IPS DF 4.7 (cell line): Measurements from ENCODE around the gene RYR2.
"Not testable (repeated sequence)": the region's sequence is repeated elsewhere in the genome, so short reads cannot be mapped to it uniquely, and the experiment has no call there.

Source experiments
- DNase-seq: peaks from one replicate; pipeline ENCODE4 v3.0.0-alpha.2; 2013; ENCODE audit warnings: low spot score; ENCODE audit errors: extremely low read depth

Gene RYR2

DNA sequence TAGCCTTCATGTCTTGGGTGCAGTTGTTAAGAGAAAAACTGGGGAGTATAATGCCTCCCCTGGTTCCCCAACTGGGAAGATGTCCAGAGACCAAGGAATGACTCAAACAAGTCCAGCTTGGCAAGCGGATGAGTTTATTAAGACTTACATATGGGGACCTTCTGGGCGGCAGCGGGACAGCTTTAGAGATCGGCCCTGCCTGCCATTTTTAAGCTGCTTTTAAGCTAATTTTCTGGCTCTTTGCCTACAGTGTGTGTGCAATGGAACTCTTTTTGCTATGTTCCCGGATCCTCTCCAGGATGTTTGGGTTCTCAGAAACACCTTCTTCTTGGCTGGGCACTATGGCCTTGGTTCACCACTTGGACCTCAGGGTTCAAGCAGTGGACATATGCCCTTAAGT is 99.5 kb downstream of the RYR2 start:
- DNase-seq, result no peak

DNA sequence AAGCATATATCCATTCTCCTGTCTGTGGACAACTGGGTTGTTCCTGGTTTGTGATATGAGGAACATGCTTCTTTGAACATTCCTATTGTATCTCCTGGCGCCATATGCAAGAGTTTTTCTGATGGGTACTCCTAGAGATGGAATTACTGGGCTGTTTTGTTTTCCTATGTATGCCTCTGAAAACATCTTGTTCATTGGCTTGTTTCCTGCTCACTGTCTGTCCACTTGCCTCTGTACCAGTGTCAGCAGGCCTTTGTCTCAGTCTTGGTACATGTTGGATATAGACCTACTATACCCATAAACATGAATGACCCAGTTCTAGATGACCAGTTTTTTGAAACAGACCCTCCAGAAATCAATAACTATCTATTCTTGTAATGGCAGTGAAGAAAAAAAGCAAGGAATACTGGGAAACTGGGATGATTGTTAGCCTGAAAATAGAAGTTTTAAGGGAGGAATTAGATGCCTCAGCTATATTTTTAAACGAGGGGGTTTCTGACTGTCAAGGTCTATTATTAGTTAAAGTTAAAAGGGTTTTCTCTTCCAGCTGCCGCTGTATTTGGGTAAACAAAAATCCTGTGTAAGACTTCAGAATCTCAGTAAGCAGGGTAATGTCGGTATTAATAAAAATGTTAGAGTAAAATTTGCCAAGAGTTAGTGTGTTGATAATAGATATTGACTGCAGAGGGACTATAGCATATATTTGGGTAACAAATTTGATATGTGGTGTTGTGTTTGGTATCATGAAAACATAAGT is 103.6 kb downstream of the RYR2 start:
- no peak for DNase-seq

DNA sequence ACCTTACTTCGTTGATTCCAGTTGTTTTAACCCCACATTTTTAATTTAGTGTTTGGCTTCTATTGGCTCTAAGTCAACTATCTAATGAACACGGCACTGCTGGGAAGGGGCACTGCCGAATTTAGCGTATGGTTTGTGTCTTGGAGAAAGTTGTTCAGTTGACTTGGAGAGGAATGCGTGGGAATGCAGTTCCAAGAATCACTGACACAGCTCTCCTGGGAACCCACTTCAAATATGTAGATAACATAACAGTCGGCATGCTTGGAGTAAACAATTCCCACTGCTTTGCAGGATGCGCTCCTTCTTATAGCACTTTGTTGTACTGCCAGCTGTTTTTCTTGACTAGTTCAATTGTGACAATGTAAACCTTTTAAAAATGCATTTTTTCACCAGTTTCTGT is 104.3 kb downstream of the RYR2 start:
- no peak for DNase-seq

DNA sequence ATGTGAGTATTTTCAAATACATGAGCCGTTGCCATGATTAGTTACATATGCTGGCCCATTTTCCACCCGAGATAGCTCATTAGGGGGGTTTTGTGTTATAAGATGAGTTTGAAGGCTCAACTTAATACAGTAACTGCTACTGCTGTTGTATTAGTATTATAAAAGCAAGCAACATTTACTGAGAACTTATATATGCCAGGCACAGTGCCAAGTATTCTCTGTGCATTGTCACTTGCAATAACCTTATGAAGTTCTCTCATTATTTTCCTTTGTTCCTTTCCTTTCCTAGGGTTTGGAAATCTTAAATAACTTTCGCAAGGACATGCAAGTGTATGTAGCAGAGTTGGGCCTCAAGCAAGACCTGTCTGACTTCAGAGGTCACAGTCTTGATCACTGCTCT is 107.9 kb downstream of the RYR2 start:
- no peak for DNase-seq

DNA sequence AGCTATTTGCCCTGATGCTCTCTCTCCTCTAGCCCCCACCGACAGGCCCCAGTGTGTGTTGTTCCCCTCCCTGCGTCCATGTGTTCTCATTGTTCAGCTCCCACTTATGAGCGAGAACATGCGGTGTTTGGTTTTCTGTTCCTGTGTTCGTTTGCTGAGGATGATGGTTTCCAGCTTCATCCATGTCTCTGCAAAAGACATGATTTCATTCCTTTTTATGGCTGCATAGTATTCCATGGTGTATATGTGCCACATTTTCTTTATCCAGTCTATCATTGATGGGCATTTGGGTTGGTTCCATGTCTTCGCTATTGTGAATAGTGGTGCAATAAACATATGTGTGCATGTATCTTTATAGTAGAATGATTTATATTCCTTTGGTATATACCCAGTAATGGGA is 110.0 kb downstream of the RYR2 start:
- not testable (repeated sequence) for DNase-seq

DNA sequence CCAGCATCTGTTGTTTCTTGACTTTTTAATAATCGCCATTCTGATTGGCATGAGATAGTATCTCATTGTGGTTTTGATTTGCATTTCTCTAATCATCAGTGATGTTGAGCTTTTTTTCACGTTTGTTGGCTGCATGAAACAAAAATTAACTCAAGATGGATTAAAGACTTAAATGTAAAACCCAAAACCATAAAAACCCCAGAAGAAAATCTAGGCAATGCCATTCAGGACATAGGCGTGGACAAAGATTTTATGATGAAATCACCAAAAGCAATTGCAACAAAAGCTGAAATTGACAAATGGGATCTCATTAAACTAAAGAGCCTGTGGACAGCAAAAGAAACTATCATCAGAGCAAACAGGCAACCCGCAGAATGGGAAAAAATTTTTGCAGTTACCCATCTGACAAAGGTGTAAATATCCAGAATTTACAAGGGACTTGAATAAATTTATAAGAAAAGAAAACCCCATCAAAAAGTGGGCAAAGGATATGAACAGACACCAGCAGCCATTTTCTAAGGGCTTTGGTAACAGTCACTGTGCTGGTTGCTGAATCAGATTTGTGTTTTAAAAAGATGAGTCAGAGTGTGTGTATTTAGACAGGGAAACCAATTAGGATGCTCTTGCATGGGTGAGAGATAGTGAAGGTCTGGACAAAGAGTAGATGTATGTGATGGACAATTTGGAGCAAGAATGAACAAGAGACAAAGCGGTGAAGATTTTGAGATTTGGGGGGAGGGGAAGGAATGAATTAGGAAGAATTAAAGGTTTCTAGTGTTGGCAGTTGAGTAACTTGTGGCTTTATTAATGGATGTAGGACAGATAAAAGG is 110.7 kb downstream of the RYR2 start:
- no peak for DNase-seq

DNA sequence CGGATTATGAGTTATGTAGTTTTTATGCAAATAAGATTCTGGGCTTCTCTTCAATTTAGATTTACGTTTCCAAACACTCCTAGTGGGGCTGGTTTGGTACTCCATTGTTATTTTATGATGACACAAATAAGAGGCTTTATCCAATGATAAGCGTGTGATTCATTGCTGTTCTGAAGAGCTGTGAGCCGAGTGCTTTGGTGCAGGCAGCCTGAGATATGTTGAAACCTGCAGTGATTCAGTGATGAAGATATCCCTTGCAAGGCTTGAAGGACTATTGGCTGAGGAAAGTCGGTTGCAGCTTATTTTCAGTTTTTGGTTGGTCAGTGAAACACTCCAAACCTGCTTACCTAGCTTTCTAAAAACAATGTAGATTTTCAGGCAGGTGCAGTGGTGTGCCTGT is 112.2 kb downstream of the RYR2 start:
- no peak for DNase-seq

DNA sequence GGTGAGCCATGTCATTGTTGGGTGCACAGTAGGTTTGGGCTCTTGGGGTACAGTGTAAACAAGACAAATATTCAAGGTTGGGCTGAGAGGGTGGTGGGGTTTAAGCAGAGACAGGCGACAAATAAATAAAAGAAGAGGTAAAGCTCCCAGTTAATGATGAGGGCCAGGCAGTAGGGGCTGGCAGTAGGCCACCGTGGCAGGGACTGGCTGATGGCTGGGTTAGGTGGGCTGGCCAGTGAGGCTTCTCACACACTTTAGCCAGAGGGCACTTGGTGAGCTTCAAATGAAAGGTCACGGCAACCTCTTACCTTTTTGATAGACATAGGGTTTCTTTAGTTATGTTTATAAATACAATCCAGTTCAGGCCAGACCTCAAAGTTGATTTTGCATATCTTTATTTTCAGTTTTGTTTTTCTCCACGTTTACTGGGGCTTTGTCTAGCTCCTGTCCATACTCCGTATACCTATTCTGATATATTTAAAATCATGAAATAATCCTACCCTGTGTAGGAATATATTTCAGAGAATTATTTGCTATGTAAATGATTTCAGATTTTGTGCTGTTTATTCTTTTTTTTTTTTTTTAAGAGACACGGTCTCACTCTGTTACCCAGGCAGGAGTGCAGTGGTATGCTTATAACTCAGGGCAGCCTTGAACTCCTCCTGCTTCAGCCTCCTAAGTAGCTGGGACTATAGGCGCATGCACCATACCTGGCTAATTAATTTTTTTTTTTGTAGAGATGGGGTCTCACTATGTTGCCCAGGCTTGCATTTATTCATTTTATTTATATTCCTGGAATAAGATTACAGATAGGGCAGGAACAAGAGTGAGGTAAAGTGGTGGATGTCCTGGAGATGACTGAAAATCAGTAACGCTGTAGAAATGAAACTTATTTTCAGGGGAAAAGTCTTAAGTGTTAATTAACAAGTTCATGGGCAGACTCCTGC is 122.7 kb downstream of the RYR2 start:
- no peak for DNase-seq

DNA sequence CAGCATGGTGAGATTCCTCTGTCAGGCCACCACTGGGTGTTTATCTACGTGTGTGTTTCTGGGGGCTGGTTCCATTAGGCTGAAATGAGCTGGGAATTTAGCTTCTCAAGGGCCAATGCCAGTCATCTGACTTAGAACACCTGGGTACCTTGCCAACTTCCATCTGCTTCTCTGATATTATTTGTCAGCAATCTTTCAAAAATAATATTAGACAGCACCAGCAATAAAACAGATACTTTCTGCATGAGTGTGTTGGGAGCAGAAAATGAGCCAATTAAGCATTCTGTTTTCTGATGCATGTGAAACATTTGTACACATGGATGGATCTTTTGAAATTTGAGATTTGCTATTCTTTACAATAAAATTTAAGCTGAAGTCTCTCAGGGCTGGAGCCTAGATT is 124.1 kb downstream of the RYR2 start:
- DNase-seq, result no peak

DNA sequence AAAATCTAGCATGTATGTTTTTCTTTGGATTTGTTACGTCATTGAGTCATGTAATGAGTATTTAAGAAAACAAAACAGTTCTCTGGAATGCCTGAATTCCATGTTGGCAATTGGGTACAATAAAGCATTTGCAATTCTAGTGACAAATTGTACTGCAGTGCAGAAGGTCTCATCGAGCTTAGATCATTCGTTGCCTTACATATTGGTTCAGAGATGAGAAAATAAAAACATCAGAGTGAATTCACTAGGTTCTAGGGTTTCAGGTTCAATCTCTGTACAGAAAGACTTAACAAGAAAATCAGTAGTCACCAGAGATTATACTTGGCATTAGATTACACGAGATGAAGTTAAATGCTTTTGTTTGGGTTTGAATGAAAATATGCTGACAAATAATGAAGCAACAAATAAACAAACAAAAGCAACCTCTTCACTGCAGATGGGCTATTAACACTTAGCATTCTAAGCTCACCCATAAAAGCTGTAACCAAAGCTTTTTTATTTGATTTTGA is 124.7 kb downstream of the RYR2 start:
- DNase-seq, result no peak

DNA sequence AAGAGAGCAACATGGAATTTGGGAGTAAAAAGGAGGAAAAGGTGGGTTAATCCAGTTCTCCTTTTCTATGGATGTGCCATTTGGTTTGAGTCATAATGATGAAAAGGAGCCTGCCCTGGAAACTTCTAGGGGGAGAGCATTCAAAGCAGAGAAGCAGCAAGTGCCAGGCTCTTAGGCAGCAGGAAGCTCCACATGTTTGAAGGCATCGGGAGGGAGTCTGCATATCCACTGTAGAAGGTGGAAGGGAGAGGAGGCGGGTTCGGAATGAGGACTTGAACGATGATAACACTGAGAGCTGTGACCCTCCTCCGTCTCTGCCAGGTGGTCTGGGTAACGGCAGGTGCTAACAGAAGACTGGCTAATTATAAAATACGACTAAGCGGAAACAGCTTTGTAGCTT is 128.2 kb downstream of the RYR2 start:
- DNase-seq, result no peak

DNA sequence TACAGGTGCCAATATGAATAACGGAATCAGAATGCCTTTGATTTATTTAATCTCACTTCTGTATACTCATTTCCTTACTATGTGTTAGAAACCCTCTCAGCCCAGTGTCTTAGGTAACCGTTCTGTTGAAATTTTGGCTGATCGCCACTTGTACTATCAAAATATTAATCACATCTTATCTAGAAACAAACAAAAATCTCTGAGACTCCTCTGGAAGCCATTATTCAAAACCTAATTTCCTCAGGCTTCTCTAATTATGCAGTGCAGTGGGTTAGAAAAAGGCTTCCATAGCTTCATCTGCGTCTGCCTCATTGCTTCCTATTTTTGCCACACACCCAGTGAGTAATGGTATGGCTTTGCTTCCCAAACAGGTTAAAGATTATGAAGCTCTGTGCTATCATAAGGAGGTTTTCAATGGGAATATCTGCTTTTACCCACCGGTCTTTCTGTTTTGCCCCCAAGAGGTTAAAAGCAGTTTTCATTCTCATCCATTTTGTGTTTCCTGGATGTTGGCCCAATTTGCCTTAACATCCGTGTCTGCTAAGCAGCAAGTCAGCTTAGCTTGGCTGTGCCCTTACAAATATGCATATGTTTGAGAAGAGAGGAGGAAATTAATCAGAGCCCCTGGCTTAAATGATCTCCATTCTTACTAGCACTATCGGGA is 129.6 kb downstream of the RYR2 start:
- DNase-seq, result no peak

DNA sequence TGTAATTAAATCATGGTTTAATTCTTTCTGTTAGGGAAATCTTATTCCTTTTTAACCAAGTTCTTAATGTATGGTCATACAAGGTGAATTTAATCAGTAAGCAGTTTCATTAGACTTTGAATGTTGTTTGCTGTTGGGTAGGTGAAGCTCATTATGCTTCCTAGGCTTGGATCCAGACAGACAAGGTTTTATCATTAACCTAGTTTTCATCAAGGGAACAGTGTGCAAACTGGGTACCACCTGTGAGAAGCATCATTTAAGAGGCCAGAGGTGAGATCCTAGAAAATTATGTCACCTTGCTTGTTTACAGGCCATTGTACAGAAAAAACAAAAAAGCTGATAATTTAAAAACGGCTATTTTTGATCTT is 130.1 kb downstream of the RYR2 start:
- DNase-seq, result no peak

DNA sequence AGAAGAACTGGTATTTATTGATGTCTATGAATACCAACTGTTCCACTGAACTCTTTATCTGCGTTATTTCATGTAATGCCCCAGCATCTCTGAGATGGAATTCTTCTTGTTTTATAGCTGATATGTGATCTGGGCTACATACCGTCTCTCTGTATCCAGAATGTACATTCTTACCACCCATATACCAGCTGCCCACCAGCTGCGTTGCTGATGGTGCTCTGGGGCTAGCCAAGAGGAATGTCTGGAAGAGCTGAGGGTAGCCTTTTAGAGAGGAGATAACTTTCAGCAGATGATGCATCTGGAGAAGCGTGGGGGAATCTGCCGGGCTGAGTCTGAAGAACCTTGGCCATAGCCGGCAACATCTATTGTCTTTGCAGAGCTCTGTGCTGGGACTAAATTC is 137.5 kb downstream of the RYR2 start:
- no peak for DNase-seq

DNA sequence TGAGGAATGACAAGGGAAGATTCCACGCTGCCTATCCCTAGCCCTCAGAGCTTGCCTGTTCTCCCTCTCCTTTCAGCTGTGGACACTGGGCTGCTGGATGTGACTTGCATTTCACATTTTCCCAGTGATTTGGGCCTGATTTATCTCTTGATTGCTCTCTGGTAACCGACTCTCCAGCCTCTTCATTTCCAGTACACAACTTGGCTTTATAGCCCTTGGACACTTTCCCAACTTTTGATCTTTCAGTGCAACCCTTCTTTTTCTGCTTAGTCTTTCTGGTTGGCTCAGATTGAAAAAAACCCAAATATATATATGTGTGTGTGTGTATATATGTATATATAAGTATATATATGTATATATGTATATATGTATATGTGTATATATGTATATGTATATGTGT is 138.3 kb downstream of the RYR2 start:
- no peak for DNase-seq

DNA sequence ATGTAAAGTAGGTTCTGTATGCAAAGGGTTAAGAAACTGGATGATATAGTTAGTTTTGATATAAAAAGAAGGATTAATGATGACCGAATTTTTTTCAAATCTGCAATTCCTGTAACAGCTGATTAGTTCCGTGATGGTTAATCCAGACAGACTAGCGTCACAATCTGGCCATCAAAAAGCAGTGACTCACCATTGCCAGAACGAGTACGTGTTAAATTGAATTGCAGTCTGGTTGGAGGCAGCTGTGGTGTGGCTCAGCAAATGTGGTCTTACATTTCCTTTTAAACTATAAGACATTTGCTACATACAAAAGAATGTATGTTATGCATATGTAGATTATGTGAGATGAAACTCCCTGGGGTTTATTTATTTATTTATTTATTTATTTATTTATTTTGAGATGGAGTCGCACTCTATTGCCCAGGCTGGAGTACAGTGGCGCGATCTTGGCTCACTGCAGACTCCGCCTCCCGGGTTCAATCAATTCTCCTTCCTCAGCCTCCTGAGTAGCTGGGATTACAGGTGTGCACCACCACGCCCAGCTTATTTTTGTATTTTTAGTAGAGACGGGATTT is 139.8 kb downstream of the RYR2 start:
- DNase-seq, result no peak

DNA sequence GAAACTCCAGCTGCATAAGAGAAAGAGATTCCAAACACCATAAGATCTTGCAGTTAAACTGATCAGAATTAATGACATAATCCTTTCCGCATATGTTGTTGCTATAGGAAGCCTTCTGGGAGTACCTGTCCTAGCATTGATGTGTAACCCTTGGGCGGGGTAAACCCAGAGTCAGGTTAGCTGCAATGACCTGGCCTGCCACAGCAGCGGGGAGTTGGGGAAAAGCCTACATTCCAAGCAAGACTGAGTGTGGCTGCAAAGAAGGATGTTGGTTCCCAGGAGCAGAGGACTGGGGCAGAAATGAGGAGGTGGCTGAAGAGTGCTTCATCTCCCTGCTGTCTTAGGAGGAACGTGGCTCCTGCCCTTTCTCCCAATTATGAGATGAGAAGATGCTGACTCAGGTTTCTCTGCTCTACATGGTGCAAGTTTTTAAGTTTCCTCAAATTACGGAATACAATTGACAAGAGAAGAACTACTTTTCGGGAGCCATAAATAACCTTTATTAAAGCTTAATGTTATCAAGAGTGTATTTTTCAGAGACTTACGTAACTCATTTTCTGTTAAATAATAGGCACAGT is 142.1 kb downstream of the RYR2 start:
- no peak for DNase-seq

DNA sequence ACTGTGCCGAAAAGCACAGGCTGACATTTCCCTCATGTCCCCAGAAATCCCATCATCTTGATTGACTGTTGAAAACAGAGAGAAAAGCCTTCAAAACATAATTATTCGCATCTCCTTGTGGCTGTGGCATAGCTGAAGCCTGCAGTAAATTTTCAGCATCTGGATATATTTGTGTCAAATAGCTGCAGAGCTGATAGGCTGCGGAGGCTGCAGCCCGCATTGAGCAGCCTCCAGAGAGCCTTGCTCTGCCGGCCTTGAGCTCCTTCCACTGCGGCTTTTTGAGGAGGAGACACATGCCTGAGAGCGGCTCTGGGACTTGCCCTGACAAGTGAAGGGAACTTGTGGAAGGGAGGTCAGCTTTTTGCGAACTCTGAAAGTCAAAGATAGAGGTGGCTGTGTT is 144.7 kb downstream of the RYR2 start:
- DNase-seq, result no peak

DNA sequence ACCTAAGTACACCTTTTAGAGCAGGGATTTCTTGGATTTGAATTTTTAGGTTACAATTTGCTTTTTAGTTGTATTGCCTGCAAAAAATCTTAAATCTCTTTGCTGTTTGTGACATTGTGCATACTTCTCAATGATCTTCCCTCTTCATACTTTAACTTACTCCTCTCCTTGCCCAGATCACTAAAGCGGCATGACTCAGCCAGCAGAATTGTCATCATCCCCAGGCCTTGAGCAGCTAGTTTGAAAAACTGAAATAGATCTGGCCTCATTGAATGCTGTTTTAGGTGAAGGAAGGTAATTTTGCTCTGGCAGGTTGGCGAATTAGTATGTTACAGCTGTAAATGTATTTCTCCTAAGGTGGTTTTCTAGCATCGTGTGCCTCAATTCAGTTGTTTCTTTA is 145.9 kb downstream of the RYR2 start:
- DNase-seq, result no peak

DNA sequence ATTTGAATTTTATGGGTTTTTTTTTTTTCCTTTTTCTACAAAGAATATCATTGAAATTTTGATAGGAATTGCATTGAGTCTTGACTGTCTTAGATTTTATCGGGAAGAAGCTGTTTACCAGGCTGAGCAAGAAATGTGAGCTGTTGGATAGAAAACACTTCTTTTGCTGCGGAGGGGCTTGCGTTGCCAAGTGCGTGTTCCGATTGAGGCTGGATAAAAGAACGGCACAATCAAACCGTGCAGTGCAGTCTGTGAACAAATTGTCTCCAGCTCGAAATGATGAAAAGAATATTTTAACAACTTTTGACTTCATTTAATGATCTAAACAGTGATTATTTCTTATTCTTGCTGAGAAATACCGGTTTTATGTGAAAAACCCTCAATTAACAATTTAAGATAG is 149.4 kb downstream of the RYR2 start:
- DNase-seq, result no peak
